ENCODE data around the gene GFER. TPM values are rescaled to one million over a fixed set of nuclear protein-coding genes. Genes with fewer than 3 reads are reported as not detected.

GFER gene
- polyA plus RNA-seq, 1 donor (not counting 4 experiments of a cell fraction or from before 2014, with no cell fraction given) = 12.0 TPM

DNA sequence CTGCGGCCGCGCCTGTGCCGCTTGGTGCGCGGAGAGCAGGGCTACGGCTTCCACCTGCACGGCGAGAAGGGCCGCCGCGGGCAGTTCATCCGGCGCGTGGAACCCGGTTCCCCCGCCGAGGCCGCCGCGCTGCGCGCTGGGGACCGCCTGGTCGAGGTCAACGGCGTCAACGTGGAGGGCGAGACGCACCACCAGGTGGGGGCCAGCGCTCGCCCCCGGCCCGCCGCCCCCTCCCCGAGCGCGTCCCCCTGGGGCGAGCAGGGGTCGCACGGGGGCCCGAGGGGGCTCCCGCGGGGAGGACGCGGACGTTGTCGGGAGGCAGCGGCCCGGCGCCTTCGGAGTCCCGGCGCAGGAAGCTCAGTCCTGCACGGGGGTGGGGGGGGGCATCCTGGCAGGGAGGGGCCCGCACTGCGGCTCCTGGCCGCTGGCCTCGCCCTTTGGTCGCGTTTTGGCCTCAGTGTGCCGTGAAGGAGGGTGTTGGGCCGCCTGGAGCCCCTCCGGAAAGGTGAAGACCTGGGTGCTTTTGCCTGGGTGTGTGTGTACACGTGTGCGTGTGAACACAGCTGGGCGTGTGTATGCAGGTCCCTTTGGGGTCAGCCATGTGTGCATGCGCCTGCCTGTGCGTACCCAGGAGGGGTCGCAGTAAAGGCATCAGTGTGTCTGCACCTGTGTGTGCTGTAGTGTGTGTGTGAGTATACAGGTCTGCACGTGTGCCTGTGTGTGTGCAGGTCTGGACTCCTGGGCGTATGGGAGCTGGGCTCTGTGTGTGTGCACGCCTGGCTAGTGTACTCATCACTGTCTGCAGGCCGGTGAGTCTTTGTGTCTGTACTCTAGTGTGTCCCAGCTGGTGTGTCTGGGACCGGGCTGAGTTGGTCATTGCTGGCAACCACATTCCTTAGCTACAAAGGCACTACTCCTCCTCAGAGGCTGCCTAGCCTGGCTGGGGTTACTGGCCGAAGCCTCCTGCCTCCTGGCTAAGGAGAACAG, 43.3 kb downstream of the GFER start:
- no peaks in the 10 kb centered on the region for H3K79me2 ChIP-seq (ENCODE audit: control insufficient read depth, insufficient read depth, low read length)
- FAIRE-seq (peak; percentile 20), DNase-seq (ENCODE audit: low read depth, low spot score) (no peak)
- no peaks in the 10 kb centered on the region for H3K36me3 ChIP-seq (ENCODE audit: control insufficient read depth in 2 of 2, extremely low read depth in 1 of 2, insufficient read depth in 2 of 2, low read length in 2 of 2)
- TF ChIP-seq, protein P1, sequence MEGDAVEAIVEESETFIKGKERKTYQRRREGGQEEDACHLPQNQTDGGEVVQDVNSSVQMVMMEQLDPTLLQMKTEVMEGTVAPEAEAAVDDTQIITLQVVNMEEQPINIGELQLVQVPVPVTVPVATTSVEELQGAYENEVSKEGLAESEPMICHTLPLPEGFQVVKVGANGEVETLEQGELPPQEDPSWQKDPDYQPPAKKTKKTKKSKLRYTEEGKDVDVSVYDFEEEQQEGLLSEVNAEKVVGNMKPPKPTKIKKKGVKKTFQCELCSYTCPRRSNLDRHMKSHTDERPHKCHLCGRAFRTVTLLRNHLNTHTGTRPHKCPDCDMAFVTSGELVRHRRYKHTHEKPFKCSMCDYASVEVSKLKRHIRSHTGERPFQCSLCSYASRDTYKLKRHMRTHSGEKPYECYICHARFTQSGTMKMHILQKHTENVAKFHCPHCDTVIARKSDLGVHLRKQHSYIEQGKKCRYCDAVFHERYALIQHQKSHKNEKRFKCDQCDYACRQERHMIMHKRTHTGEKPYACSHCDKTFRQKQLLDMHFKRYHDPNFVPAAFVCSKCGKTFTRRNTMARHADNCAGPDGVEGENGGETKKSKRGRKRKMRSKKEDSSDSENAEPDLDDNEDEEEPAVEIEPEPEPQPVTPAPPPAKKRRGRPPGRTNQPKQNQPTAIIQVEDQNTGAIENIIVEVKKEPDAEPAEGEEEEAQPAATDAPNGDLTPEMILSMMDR (optimal IDR thresholded peaks at IDR 0.05 in 1 of 3, IDR thresholded peaks at IDR 0.05 in 1 of 3, conservative IDR thresholded peaks at IDR 0.05 in 1 of 3; ENCODE audit: extremely low read depth in 1 of 3, insufficient read depth in 2 of 3, low read length in 3 of 3) = peak in 1 of 3 experiments; percentile 38
- no peak for TF ChIP-seq EZH2 (IDR thresholded peaks at IDR 0.05; ENCODE audit: low read length)
- no peaks in the 10 kb centered on the region for H3K9me3 ChIP-seq (ENCODE audit: control insufficient read depth, low read depth, low read length)
- H3K9me1 ChIP-seq (ENCODE audit: control insufficient read depth, extremely low read depth, insufficient read depth, low read length) = no peaks in the 10 kb centered on the region
- H3K27ac ChIP-seq (ENCODE audit: control insufficient read depth, insufficient read depth, low read length) = no peak overlapping the region
- H3K4me1 ChIP-seq (ENCODE audit: control insufficient read depth, extremely low read depth, insufficient read depth, low read length) = peaks cover 15% of the 10 kb centered on the region
- H3K4me2 ChIP-seq (ENCODE audit: control insufficient read depth, extremely low read depth, insufficient read depth, low read depth, low read length) = peak overlapping the region; percentile 76
- no peaks in the 10 kb centered on the region for H3K27me3 ChIP-seq (ENCODE audit: control insufficient read depth, extremely low read depth, insufficient read depth, low read length)
- dilution Hi-C loops (cut with MboI; ENCODE audit: extremely low pct_ligation_motif_present, low sequenced_read_pairs) = no loop called here
- H2AFZ ChIP-seq (ENCODE audit: control insufficient read depth, low read length) = peak overlapping the region; percentile 37
- H3K9ac ChIP-seq (ENCODE audit: control insufficient read depth, extremely low read depth, insufficient read depth, low read length) = peak overlapping the region; percentile 9
- peak overlapping the region; percentile 36 to 59 (median 55) for H3K4me3 ChIP-seq (ENCODE audit: control insufficient read depth in 2 of 3, extremely low read depth in 1 of 3, insufficient read depth in 2 of 3, low read depth in 1 of 3, low read length in 3 of 3)
- no peaks in the 10 kb centered on the region for H4K20me1 ChIP-seq (ENCODE audit: control insufficient read depth, extremely low read depth, insufficient read depth, low read length)

DNA sequence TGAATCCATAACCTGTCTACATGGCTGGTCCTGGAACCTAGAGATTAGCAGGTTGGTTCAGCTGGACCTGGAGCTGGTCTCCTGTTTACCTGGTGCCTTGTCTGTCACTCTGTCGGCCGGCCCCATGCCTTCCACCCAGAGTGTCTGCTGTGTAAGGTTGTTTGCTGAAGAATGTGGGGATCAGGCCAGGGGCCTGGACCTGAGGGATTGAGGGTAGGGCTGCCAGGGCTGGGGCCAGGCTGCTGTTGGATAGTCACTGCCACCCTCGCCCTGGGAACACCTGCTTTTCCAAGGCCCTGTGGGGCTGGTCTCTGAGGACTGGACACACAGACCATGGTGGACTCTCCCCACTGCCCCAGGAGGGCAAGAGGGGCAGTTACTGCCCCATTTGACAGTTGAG, 44.2 kb downstream of the GFER start:
- no peaks in the 10 kb centered on the region for H4K20me1 ChIP-seq (ENCODE audit: control insufficient read depth, extremely low read depth, insufficient read depth, low read length)
- no peak overlapping the region for H2AFZ ChIP-seq (ENCODE audit: control insufficient read depth, low read length)
- peaks cover 10% of the 10 kb centered on the region for H3K4me1 ChIP-seq (ENCODE audit: control insufficient read depth, extremely low read depth, insufficient read depth, low read length)
- TF ChIP-seq, protein P1 (optimal IDR thresholded peaks at IDR 0.05 in 1 of 3, IDR thresholded peaks at IDR 0.05 in 1 of 3, conservative IDR thresholded peaks at IDR 0.05 in 1 of 3; ENCODE audit: extremely low read depth in 1 of 3, insufficient read depth in 2 of 3, low read length in 3 of 3) = no peak
- TF ChIP-seq EZH2 (IDR thresholded peaks at IDR 0.05; ENCODE audit: low read length) = no peak
- peak overlapping the region; percentile 76 for H3K4me2 ChIP-seq (ENCODE audit: control insufficient read depth, extremely low read depth, insufficient read depth, low read depth, low read length)
- H3K4me3 ChIP-seq (ENCODE audit: control insufficient read depth in 2 of 3, extremely low read depth in 1 of 3, insufficient read depth in 2 of 3, low read depth in 1 of 3, low read length in 3 of 3) = no peak overlapping the region
- H3K9me1 ChIP-seq (ENCODE audit: control insufficient read depth, extremely low read depth, insufficient read depth, low read length) = no peaks in the 10 kb centered on the region
- no peak overlapping the region for H3K9ac ChIP-seq (ENCODE audit: control insufficient read depth, extremely low read depth, insufficient read depth, low read length)
- FAIRE-seq (no peak), DNase-seq (ENCODE audit: low read depth, low spot score) (no peak)
- dilution Hi-C loops (cut with MboI; ENCODE audit: extremely low pct_ligation_motif_present, low sequenced_read_pairs) = no loop called here
- no peaks in the 10 kb centered on the region for H3K9me3 ChIP-seq (ENCODE audit: control insufficient read depth, low read depth, low read length)
- no peaks in the 10 kb centered on the region for H3K27me3 ChIP-seq (ENCODE audit: control insufficient read depth, extremely low read depth, insufficient read depth, low read length)
- no peaks in the 10 kb centered on the region for H3K36me3 ChIP-seq (ENCODE audit: control insufficient read depth in 2 of 2, extremely low read depth in 1 of 2, insufficient read depth in 2 of 2, low read length in 2 of 2)
- no peak overlapping the region for H3K27ac ChIP-seq (ENCODE audit: control insufficient read depth, insufficient read depth, low read length)
- no peaks in the 10 kb centered on the region for H3K79me2 ChIP-seq (ENCODE audit: control insufficient read depth, insufficient read depth, low read length)

Data from keratinocyte (primary cell).